SHP77 (cell line): ENCODE measurements around the gene TWNK.

Source experiments
- DNase-seq, 2 experiments: peaks; one replicate each; lab custom pipeline; 2025; lab: John Stamatoyannopoulos, UW

TWNK gene

DNA sequence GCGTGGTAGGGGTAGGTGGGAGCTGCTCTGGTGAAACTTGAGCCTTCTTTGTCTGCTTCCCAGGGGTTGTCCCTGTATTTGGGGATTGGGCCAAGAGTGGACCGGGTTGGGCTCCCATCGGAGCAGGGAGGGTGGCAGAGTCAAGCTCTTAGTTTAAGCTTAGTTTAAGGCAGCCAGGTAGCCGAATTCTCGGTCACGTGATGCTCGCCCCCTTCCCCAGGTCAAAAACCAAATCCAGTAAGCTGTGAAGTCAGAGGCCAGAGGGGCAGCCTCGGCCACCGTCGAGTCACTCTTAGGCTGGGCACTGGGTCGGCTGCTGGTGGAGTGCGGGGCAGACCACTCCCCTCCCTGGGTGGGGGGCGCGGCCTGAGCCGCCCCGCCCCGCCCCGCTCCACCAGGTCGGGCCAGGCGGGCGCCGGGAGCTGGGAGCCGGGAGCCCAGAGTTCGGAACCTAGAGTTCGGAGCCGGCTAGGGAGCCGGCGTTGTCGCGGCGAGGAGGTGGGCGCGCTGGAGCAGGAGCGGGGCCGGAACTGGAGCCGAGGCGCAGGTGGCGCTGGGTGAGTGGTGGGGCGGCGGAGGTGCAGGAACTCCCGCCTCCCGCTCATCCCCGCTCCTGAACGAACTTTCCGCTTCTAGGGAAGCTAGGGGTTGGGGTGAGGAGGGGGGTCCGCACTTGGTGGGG, 9.5 kb downstream of the TWNK start:
- DNase-seq: peak in 1 of 2 experiments; percentile 50

DNA sequence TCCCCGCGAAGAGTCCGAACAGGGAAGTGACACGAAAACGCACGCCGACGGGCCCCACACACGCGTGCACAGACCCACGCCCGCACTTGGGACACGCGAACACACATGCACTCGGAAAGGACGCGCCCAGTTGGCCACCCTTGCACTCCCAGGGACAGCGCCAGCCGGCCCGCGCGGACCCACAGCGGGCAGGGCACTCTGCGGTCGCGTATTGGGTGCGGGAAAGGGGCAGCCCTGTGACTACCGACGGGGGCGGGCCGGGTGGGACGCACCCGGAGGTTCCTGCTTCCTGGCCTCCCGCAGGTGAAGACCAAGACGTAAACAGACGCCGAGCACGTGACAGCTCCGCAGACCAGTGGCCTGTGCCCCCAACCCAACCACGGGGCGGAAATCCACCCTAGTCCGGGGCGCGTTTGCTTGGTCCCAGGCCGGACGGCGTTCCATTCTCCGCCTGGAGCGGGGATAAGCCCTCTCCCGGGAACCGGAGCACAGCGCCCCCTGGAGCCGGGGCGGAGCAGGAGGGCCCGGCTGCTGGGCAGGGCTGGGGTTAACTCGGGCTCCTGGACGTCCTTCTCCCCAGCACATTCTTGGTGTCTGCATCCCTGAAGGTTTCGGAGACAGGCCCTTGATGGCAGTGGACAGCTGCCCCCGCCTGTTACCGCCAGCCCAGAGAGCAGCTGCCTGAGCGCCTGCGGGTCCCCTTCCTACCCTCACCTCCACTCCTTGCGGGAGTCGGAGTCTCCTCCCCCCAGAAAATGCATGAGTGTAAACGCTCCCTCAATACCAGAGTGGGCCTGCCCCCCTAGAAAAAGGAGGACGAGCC, 10.2 kb downstream of the TWNK start:
- peak; percentile 61 to 84 for DNase-seq

DNA sequence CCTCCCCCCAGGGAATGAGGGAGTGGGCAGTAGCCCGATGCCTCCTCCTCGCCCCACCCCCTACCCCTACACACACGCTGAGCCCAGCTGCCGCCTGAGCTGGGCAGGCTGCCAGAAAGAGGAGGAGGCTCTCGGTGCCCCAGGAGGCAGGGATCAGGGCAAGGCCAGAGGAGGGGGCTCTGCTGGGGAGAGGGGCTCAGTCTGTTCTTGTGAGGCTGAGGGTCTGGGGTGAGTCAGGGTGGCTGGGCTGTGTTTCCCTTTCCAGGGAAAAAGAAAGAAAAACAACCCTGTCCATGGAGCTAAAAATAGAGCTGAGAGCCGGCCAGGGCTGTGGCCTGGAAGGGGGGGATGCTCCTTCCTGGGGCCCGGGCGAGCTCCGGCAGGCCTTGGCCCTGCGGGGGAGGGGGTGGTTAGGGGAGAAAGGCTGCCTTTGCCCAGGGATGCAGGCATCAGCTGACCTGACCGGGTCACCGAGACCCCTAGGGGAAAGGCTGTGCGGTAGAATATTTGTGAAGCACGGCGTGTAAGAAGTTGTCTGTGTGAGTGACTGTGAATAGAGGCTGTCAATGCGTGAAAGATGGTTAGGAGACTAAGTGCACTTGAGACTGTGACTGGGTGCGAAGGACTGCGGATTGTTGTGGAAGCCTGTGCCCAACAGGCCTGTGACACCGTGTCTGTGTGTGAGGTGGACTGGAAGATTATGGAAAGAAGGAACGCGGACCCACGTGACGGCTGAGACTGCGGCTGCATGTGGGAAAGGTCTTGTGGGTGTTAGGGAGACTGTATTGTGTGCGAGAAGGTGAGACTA, 11.0 kb downstream of the TWNK start:
- DNase-seq: peak; percentile 84 to 93

DNA sequence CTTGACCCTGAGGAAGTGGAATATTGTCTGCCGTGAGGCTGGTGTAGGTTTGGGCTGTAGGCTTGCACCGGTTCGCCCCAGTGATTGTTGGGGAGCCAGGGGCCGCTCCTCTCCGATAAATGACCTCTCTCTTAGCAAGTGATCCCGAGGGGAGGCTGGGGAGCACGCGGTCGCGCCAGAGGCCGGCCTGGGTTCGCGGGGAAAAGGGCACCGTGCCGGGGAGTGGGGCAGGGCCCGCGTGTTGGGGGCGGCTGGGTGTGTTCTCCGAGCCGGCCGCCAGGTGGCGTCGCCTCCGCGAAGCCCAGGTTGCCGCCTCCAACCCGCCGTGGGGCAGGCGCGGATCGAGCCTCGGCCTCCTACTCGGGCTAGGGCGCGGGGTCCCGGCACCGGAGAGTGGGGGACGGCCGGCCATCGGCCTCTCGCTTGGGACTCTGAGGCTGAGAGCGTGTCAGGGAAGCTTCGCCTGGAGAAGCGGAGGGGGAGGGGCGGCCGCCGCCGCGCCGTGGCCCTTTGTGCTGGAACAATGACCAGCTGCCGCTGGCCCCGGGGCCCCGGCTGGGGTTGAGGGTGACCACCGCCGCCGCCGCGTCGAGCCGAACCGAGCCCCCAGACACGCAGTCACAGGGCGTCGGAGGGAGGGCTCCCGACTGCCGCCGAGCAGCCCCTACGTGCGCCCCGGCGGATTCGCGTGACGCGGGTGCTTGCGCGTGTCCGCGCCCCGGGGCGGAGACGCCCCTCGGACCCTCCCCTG, 11.8 kb downstream of the TWNK start:
- peak in 1 of 2 experiments; percentile 65 for DNase-seq

DNA sequence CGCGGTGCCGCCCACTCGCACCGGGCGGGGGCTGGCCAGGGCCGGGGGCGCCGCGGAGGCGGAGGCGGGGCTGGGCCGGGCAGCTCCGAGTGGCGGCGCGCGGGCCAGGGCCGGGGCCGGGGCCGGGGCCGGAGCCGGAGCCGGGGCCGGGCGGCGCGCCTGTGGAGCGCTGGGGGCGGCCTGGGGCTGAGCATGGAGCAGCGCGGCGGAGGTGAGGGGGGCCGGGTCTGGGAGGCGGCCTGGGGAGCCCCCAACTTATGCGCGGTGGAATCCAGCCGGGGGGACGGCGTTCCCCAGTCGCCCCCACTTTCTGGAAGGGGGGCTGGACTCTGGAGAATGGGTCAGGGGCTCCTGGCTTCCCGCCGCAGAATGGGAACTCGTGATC, 12.4 kb downstream of the TWNK start, which contains the start of gene LZTS2:
TSS of gene LZTS2 (plus strand) at position 67 of the 385 bp plus-strand sequence. CDS start 2,731 bp downstream, outside the sequence.
- DNase-seq: no peak

DNA sequence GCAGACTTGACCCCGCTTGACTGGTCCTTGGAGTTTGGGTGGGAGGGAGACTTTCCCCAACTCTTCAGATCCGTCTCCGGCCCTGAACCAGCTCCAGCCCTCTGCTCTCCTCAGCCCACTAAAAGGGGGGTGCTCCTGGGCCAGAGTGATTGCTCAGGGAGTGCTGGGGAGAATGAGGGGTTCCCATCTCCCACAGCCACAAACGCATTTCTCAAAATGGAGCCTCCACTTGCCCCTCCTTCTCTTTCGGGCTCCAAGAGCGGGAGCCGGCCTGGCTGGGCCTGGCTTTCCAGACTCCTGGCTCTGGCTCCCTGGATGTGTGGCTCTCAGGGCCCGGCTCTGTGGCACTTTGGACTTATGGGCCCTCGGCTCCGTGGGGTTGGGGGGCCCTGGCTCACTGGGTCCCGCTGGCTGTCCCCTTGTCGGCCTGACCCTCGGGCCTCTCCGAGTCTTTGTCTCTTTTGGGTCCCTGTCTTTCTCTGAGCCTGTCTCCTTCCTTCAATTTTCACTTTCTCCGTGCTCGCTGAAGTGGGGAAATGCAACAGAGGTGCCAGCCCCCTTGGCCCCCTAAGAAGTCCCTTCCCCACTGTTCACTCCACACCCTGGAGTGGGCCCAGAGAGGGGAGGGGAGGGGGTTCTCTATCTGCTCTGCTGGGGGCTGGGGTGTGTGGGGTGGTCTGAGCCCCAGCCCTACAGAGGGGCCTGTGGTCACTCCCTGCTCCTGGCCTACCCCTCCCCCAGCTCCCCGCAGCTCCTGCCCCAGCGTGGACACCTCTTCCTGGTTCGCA, 13.0 kb downstream of the TWNK start:
- DNase-seq: no peak

DNA sequence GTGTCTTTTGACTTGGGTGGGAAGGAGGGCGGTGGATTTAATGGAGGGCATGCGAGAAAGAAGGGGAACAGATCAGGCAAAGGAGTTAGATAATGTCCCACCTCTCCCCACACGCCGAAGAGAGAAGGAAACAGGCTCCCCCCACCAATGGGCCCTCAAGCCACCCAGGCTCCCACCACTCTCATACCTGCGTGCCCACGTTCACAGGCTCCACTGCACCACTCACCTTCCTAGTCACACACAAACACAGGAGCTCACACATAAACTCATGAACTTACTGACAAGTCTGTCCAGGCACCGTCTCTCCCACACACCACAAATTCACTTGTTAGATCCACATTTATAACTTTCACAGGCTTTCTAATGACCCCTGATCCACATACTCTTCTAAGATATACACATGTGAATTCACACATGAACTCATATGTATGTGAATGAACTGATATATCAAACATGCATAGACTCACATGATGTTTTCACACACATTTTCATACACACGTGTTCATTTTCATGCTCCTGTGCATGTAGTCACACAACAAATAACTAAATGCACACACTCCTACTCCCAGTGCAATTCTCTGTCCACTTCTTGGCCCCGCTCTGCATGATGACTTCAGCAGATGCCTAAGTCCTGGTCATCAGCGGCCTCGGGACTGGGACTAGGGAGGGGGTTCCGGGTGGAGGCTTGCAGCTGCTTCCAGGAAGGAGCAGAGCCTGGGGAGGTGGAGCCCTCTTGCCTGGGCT, 13.7 kb downstream of the TWNK start:
- DNase-seq: peak in 1 of 2 experiments; percentile 55

DNA sequence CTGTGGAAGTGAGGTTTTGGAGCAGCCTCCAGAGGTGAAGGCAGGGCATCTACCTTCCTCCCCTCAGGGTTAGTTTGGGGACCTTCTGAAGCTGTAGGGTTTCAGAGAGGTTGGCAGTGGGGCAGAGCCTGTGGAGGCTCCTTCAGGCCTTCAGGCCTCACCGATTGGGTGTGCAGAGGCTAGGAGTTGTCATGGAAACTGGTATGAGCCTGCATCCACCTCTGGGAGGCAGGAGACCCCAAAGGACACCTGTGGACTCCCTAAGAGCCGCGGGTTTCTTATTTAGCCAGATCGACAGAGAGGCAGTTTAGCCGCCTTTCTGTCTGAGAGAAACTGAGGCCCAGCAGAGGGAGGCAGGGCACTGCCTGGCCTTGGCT, 14.3 kb downstream of the TWNK start:
- DNase-seq: no peak

DNA sequence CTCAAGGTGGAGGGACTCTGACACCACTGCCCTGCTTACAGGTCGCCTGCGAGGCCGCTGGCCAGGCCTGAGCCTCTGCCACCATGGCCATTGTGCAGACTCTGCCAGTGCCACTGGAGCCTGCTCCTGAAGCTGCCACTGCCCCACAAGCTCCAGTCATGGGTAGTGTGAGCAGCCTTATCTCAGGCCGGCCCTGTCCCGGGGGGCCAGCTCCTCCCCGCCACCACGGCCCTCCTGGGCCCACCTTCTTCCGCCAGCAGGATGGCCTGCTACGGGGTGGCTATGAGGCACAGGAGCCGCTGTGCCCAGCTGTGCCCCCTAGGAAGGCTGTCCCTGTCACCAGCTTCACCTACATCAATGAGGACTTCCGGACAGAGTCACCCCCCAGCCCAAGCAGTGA, 15.1 kb downstream of the TWNK start:
- DNase-seq: no peak

DNA sequence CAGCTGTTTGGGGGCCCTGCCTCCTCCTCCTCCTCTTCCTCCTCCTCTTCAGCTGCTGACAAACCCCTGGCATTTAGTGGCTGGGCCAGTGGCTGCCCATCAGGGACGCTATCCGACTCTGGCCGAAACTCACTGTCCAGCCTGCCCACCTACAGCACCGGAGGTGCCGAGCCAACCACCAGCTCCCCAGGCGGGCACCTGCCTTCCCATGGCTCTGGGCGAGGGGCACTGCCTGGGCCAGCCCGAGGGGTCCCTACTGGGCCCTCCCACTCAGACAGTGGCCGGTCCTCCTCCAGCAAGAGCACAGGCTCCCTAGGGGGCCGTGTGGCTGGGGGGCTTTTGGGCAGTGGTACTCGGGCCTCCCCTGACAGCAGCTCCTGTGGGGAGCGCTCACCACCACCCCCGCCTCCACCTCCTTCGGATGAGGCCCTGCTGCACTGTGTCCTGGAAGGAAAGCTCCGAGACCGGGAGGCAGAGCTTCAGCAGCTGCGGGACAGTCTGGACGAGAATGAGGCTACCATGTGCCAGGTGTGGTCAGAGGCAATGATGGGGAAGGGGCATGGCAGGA, 16.4 kb downstream of the TWNK start:
- no peak for DNase-seq

DNA sequence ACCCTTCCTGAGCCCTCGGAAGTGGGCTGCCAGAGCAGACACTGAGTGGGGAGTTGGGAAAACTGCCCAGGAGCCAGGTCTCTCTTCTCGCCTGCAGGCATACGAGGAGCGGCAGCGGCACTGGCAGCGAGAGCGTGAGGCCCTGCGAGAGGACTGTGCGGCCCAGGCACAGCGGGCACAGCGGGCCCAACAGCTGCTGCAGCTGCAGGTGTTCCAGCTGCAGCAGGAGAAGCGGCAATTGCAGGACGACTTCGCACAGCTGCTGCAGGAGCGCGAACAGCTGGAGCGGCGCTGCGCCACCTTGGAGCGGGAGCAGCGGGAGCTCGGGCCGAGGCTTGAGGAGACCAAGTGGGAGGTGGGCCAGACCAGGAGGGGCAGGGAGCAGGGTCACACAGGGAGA, 18.0 kb downstream of the TWNK start:
- no peak for DNase-seq

DNA sequence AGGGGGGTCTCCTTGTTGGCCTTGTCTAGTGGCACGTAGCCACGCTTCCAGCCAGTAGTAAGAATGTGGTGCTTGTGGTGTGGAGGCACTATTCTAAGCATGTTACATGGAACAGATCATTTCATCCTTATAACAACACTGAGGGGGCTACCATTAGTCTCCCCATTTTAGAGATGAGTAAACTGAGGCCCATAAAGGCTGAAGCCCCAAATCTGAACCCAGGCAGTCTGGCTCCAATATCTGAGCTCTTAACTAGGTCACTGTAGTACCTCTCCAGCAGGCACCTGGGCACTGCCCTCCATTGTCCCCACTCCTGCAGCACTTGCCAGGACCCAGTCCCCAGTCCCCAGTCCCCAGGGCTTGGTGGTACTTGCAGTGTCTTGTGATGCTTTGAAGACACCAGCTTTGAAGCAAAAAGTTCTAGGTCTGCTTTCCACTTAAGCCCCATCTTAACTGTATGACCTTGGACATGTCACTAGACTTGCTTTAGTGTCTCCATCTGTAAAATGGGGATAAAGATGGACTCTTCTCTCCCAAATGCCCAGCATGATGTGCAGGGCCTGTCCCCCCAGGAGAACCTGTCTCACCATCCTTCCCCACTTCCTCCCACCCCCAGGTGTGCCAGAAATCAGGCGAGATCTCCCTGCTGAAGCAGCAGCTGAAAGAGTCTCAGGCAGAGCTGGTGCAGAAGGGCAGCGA, 18.7 kb downstream of the TWNK start:
- no peak for DNase-seq

DNA sequence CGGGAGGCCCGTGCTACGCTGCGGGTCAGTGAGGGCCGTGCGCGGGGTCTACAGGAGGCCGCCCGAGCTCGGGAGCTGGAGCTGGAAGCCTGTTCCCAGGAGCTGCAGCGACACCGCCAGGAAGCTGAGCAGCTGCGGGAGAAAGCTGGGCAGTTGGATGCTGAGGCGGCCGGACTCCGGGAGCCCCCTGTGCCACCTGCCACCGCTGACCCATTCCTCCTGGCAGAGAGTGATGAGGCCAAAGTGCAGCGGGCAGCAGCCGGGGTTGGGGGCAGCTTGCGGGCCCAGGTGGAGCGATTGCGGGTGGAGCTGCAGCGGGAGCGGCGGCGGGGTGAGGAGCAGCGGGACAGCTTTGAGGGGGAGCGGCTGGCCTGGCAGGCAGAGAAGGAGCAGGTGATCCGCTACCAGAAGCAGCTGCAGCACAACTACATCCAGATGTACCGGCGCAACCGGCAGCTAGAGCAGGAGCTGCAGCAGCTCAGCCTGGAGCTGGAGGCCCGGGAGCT, 19.3 kb downstream of the TWNK start:
- DNase-seq: peak; percentile 26 to 73

DNA sequence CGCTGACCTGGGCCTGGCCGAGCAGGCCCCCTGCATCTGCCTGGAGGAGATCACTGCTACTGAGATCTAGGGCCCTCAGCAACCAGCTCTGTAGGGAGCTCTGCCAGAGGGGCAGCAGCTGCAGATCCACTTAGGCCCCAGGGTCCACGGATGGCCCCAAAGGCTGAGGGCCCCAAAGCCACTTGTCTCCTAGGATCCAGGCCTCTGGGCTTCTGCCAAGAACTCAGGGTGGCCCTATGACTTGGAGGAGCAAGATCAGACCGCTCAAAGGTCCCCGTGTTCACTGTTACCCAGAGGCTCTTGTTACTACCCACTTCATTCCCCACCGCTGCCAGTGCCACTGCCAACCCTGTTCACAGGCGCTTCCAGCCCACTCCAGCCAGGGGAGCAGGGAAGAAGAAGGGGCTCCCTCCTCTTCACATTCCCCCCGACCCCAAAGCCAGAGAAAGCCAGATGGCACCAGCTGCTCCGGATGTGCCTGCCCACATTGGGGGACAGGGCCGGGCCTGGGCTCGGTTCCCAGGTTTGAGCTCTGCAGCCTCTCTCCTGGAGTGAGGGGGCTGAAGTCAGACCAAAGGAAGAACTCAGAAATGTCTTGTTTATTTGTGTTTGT, 19.9 kb downstream of the TWNK start:
- DNase-seq: no peak

DNA sequence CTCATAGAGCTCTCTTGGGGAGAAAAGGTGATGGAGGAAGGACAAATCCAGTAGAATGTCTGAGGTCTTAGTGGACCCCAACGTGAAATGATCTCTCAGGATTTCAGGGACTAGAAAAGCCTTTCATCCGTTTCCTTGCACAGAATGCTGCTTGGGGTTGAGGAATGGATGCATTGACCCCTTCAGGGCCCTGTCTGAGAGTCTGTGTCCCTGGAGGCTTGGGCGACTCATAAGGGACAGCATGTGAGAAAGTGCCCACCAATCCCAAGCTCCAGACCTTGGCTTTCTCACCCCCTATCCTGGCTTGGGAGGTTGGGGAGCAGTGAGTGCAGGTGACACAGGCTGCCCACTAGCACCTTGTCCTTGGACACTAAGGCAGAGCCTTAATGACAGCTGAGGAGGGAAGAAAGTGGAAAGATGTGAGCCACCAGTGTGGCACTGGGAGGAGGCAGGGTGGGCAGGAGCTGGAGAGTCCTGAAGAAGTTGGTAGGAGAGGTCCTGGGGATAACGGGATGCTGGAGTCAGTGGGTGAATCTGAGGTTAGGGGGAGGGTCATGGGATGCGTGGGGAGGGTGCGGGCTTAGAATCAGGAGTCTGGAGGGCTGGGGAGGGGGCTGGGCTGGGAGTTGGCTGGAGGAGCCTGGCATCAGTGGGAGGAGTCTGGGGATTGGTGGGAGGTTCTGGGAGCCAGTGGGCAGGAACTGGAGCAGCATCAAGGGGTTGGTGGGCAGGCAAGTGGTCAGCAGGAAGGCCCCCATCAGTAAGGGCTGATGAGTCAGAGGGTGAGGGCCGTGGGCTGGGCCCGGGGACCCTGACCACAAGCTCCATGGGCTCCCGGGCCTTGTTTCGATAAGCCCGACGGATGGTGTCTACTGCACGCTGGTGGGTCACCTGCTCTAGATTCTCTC, 20.8 kb downstream of the TWNK start:
- DNase-seq: no peak

DNA sequence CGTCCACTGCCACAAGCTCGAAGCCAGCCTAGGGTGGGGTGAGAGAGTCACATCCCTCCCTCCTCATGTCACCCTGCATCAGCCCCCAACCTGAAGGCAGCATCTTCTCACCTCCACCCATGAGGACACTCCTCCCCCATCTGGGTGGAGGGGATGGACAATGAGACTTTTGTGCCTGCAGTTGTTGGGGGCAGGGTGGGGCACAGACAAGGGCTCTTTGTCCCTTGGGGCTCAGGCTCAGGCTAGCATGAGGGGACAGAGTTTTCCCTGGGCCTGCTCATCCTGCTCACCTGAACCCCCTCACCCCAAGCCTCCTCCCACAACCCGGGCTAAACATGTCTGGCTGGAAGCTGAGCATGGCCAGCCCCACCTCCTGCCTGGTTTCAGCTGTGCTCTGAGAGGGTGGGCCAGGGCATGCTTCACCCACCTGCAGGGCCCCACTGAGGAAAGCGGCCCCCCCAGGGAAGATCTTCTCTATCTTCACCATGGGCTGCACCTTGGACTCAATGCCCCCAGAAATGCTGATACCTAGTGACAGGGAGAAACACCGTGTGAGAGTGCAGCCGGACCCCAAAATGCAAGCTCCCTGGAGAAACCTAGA, 21.6 kb downstream of the TWNK start:
- no peak for DNase-seq

DNA sequence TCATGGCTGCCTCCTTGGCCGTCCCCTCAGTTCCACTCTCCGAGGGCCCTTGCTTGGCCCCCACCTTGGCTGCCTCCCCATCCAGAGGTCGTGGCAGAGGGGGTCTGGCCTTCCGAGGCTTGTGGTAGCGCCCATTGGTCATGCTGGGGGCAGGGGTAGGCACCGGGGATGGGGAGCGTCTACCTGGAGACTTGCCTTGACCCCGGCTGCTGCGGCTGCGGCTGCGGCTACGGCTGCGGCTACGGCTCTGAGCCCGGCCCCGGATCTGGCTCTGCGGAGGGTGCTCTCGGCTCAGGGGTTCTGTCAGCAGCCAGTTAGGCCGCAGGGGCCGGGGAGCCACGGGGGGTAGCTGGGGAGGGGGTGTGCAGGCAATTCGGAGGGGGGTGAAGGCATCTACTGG, 23.0 kb downstream of the TWNK start:
- no peak for DNase-seq
